Uterus (tissue), 2 donors: ENCODE results near the gene DDX51.
"Not testable (repeated sequence)": the region's sequence is repeated elsewhere in the genome, so short reads cannot be mapped to it uniquely, and the experiment has no call there.

Experiments
- POLR2A ChIP-seq, 2 donors: fragments of 450-650 bp; IDR thresholded peaks; one replicate each; pipeline ENCODE4 v1.6.1; 2016; ENCODE audit warnings: antibody characterized with exemption in 2 of 2, mild to moderate bottlenecking in 1 of 2, moderate library complexity in 1 of 2
- TF ChIP-seq, protein P1 (sequence below), 4 experiments: fragments of 200-600 bp in 2 of 4; fragments of 450-650 bp in 2 of 4; sonication (generic) in 2 of 4; IDR thresholded peaks; one replicate each; pipeline ENCODE4 v1.5.1; 2016 to 2019; ENCODE audit warnings: antibody characterized with exemption in 4 of 4, mild to moderate bottlenecking in 2 of 4, moderate library complexity in 1 of 4

DNA sequence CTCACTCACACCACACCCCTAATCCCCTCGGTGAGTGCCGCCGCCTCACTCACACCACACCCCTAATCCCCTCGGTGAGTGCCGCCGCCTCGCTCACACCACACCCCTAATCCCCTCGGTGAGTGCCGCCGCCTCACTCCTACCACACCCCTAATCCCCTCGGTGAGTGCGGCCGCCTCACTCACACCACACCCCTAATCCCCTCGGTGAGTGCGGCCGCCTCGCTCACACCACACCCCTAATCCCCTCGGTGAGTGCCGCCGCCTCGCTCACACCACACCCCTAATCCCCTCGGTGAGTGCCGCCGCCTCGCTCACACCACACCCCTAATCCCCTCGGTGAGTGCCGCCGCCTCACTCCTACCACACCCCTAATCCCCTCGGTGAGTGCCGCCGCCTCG is 5.4 kb upstream of the DDX51 start:
- TF ChIP-seq, protein P1, sequence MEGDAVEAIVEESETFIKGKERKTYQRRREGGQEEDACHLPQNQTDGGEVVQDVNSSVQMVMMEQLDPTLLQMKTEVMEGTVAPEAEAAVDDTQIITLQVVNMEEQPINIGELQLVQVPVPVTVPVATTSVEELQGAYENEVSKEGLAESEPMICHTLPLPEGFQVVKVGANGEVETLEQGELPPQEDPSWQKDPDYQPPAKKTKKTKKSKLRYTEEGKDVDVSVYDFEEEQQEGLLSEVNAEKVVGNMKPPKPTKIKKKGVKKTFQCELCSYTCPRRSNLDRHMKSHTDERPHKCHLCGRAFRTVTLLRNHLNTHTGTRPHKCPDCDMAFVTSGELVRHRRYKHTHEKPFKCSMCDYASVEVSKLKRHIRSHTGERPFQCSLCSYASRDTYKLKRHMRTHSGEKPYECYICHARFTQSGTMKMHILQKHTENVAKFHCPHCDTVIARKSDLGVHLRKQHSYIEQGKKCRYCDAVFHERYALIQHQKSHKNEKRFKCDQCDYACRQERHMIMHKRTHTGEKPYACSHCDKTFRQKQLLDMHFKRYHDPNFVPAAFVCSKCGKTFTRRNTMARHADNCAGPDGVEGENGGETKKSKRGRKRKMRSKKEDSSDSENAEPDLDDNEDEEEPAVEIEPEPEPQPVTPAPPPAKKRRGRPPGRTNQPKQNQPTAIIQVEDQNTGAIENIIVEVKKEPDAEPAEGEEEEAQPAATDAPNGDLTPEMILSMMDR (IDR thresholded peaks at IDR 0.05) = not testable (repeated sequence)
- TF ChIP-seq POLR2A (IDR thresholded peaks at IDR 0.05) = not testable (repeated sequence)
